GM12878 (cell line): ENCODE data around the gene NEURL3. TPM values are rescaled to one million over a fixed set of nuclear protein-coding genes. Genes with fewer than 3 reads are reported as not detected.

ENCODE experiments used
- ATAC-seq: fragments of 200-7000 bp; cut with Tn5 transposase; 3 replicates; pipeline ENCODE4 v1.9.1; 2020; ENCODE audit warnings: mild to moderate bottlenecking, moderate library complexity
- BruUV-seq: library from RNA; stranded (reverse); fragments of 400-500 nt; replicated peaks from 2 replicates; lab custom pipeline; 2021; lab: Mats Ljungman, UMichigan
- CTCF ChIA-PET: fragments of 300-600 bp; sonication (Branson Sonifier 250); formaldehyde crosslinking; extraction: SDS; loops from one replicate; lab custom pipeline; 2021; ENCODE audit warnings: inconsistent platforms; lab: Yijun Ruan, JAX
- POLR2A ChIA-PET: fragments of 350-600 bp; formaldehyde crosslinking; extraction: SDS; loops from one replicate; lab custom pipeline; 2021; ENCODE audit warnings: inconsistent platforms; lab: Charles Lee
- RAD21 ChIA-PET: fragments of 300-600 bp; sonication (Branson Sonifier 250); formaldehyde crosslinking; loops from one replicate; lab custom pipeline; 2023; ENCODE audit warnings: antibody characterized with exemption; ENCODE audit not compliant: unreplicated experiment; lab: Charles Lee
- SMC1A ChIA-PET: fragments of 300-600 bp; sonication (Branson Sonifier 250); formaldehyde crosslinking; loops from one replicate; lab custom pipeline; 2023; ENCODE audit not compliant: unreplicated experiment, uncharacterized antibody; lab: Charles Lee
- DNase-seq: peaks from one replicate; pipeline ENCODE4 v3.0.0-alpha.2; 2011; ENCODE audit warnings: low read depth, low spot score
- FAIRE-seq: peaks from 3 replicates; lab custom pipeline; 2011; peaks lifted over from hg19 to GRCh38; lab: Jason Lieb, UNC
- H2AFZ ChIP-seq: 2 replicates; pipeline ENCODE4 v1.6.0; 2011; ENCODE audit warnings: low read depth, low read length, control low read depth; ENCODE audit not compliant: control insufficient read depth
- H3K27ac ChIP-seq: 2 replicates; pipeline ENCODE4 v1.5.1; 2011; ENCODE audit warnings: control low read depth; ENCODE audit not compliant: control insufficient read depth, insufficient read depth
- H3K27me3 ChIP-seq, 2 experiments: replicated peaks in 1 of 2; 2 replicates each; pipeline versions ENCODE4 v1.6.0 to v1.6.1; 2011; ENCODE audit warnings: low read length in 1 of 2; ENCODE audit not compliant: control insufficient read depth in 2 of 2, insufficient read depth in 2 of 2
- H3K36me3 ChIP-seq, 2 experiments: 2 replicates each; pipeline ENCODE4 v1.5.1; 2011; ENCODE audit warnings: low read length in 1 of 2; ENCODE audit not compliant: control insufficient read depth in 2 of 2, insufficient read depth in 2 of 2
- H3K4me1 ChIP-seq: 2 replicates; pipeline ENCODE4 v1.6.1; 2011; ENCODE audit warnings: mild to moderate bottlenecking, low read length, moderate library complexity, mixed read lengths; ENCODE audit not compliant: control insufficient read depth, insufficient read depth
- H3K4me2 ChIP-seq: 2 replicates; pipeline ENCODE4 v1.6.0; 2011; ENCODE audit warnings: control low read depth; ENCODE audit not compliant: control insufficient read depth, insufficient read depth
- H3K4me3 ChIP-seq: fragments of 200-600 bp; sonication (generic); 2 replicates; pipeline ENCODE4 v1.5.1; 2016
- H3K79me2 ChIP-seq: 2 replicates; pipeline ENCODE4 v1.6.0; 2011; ENCODE audit warnings: low read length; ENCODE audit not compliant: control insufficient read depth, insufficient read depth
- H3K9ac ChIP-seq: 2 replicates; pipeline ENCODE4 v1.8.0; 2011; ENCODE audit warnings: low read length, control low read depth, mixed read lengths; ENCODE audit not compliant: control insufficient read depth, insufficient read depth
- H3K9me3 ChIP-seq: replicated peaks from 3 replicates; pipeline ENCODE4 v1.5.1; 2011; ENCODE audit warnings: mild to moderate bottlenecking, low read length; ENCODE audit not compliant: control insufficient read depth, insufficient read depth
- H4K20me1 ChIP-seq: 2 replicates; pipeline ENCODE4 v1.6.0; 2011; ENCODE audit not compliant: control insufficient read depth, insufficient read depth
- BHLHE40 ChIP-seq, 2 experiments: fragments of 450-650 bp in 1 of 2; IDR thresholded peaks; 2 replicates each; pipeline ENCODE4 v1.6.1; 2011 to 2017; ENCODE audit warnings: low read depth in 2 of 2, borderline replicate concordance in 1 of 2, improper control_type of control experiment in 1 of 2, low read length in 1 of 2, mild to moderate bottlenecking in 1 of 2
- BRCA1 ChIP-seq: IDR thresholded peaks from 2 replicates; pipeline ENCODE4 v1.6.1; 2011; ENCODE audit warnings: low read depth, low read length, improper control_type of control experiment
- DPF2 ChIP-seq: fragments of 450-650 bp; IDR thresholded peaks from 2 replicates; pipeline ENCODE4 v1.6.1; 2017; ENCODE audit warnings: mild to moderate bottlenecking
- GATAD2B ChIP-seq: fragments of 450-650 bp; conservative IDR thresholded peaks from 2 replicates; pipeline ENCODE4 v1.6.1; 2017; ENCODE audit warnings: low read depth, mild to moderate bottlenecking, moderate library complexity
- IKZF1 ChIP-seq: fragments of 450-650 bp; conservative IDR thresholded peaks from 2 replicates; pipeline ENCODE4 v1.6.1; 2017; ENCODE audit warnings: antibody characterized with exemption, mild to moderate bottlenecking
- LARP7 ChIP-seq: fragments of 450-650 bp; IDR thresholded peaks from 2 replicates; pipeline ENCODE4 v1.6.1; 2017; ENCODE audit warnings: mild to moderate bottlenecking
- NBN ChIP-seq: fragments of 450-650 bp; IDR thresholded peaks from 2 replicates; pipeline ENCODE4 v1.6.1; 2016
- NFYB ChIP-seq: IDR thresholded peaks from 2 replicates; pipeline ENCODE4 v1.6.1; 2011; ENCODE audit warnings: low read depth, mild to moderate bottlenecking, low read length, improper control_type of control experiment, moderate library complexity; ENCODE audit not compliant: insufficient read depth
- NRF1 ChIP-seq: conservative IDR thresholded peaks from 2 replicates; pipeline ENCODE4 v1.6.1; 2011; ENCODE audit warnings: mild to moderate bottlenecking, low read depth, low read length, improper control_type of control experiment
- PAX5 ChIP-seq: IDR thresholded peaks from 2 replicates; pipeline ENCODE4 v1.6.1; 2011; ENCODE audit warnings: low read depth, low read length, borderline replicate concordance
- WGBS: methylation state at CpG from one replicate; pipeline ENCODE4 v1.1.6; 2016; ENCODE audit warnings: low lambda C conversion rate; ENCODE audit not compliant: insufficient replicate concordance, insufficient coverage; ENCODE audit errors: missing lambda C conversion rate; 5-methylcytosine and 5-hydroxymethylcytosine counted together
- in situ Hi-C: fragments of 300-500 bp; cut with MboI; formaldehyde crosslinking; loops from 9 replicates; pipeline ENCODE4 v1.14.3; 2018; ENCODE audit warnings: mixed read lengths
- intact Hi-C: fragments of 100-400 bp; cut with micrococcal nuclease; formaldehyde crosslinking; loops from one replicate; pipeline ENCODE4 v1.14.2; 2022; ENCODE audit not compliant: unreplicated experiment
- polyA plus RNA-seq, 11 experiments: library from polyadenylated mRNA; depleted of rRNA in 4 of 11; unstranded in 6 of 11; stranded (reverse) in 5 of 11; fragments of >200 nt; fragmentation: Nextera tagmentation in 4 of 11; fragmentation: Illumina TruSeq in 1 of 11; extraction: Ambion mirVana in 4 of 11; extraction: Trizol in 1 of 11; gene quantifications; 1 replicate in 1 of 11; 2 replicates in 10 of 11; pipeline versions ENCODE4 v1.2.1 to v1.2.3, GENCODE V29; 2011 to 2016; ENCODE audit warnings: inconsistent platforms in 2 of 11, missing spikeins in 2 of 11, low read depth in 1 of 11
- total RNA-seq, 4 experiments: library from RNA; depleted of rRNA in 3 of 4; stranded (reverse); fragments of >200 nt in 3 of 4; fragmentation: Illumina TruSeq in 1 of 4; extraction: Trizol in 1 of 4; gene quantifications; 2 replicates each; pipeline versions ENCODE4 v1.2.1 to v1.2.3, GENCODE V29; 2013 to 2021
- TF ChIP-seq, protein P1 (sequence below): IDR thresholded peaks from 2 replicates; pipeline ENCODE4 v1.6.1; 2012; ENCODE audit warnings: low read depth, low read length, improper control_type of control experiment
- TF ChIP-seq, protein P2 (sequence below): IDR thresholded peaks from 2 replicates; pipeline ENCODE4 v1.6.1; 2011; ENCODE audit warnings: mild to moderate bottlenecking, low read depth, low read length, moderate library complexity; ENCODE audit not compliant: insufficient replicate concordance
- TF ChIP-seq, protein P3 (sequence below): fragments of 450-650 bp; IDR thresholded peaks from 2 replicates; pipeline ENCODE4 v1.6.1; 2017; ENCODE audit warnings: mild to moderate bottlenecking, moderate library complexity

The NEURL3 gene
- total and polyA plus RNA-seq, 10 of the 15 experiments (the other 5 are each of a cell fraction or from before 2014, with no cell fraction given) = 0.03 to 6.3 (median 0.47) TPM

DNA sequence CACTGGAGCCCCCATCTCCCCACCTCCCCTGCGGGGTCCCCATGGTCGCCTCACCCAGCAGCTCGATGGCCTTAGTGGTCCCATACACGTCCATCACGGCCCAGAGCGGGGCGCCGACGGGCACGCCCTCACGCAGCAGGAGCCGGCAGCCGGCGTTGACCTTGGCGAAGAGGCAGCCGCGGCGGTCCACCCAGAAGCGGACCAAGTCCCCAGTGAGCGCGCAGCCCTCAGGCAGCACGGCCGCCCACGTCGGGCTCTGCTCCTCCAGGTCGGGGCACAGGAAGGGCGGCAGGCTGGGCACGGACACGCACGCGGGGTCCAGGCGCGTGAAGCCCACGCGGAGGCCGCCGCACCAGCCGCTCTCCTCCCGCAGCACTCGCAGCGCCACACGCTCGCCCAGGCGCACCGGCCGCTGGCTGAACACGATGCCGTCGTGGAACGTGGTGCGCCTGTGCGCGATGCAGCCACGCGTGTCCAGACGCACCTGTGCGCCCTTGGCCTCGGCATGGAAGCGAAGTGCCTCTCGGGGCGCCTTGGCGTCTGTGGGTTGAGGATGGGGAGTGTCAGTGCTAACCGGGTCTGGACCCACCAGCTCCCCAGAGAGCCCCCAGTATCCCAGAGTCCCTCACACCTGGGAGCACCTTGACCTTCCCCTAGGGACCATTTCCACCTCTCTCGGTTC, 4.6 kb downstream of the NEURL3 start:
- POLR2A ChIA-PET = no interaction called here
- in situ Hi-C loops = no loop called here

More for the DNA sequence above, 4.6 kb downstream of the NEURL3 start:
- H3K36me3 ChIP-seq = no peaks in the 10 kb centered on the region
- H3K27me3 ChIP-seq = no peaks in the 10 kb centered on the region
- H3K27ac ChIP-seq = no peak overlapping the region
- ChIA-PET RAD21 (no interaction called here), SMC1A (no interaction called here), CTCF (interaction anchor here (1.3 kb wide), 1 partner anchor 9 kb away, joined by 3 read pairs; no protein-coding TSS in a partner anchor)
- intact Hi-C loops = no loop called here
- H3K4me1 ChIP-seq = peaks cover 37% of the 10 kb centered on the region
- no TSS peak for BruUV-seq
- ATAC-seq = no peak
- WGBS = 92% methylated on average over 48 of the region's 64 CpGs
- no peak overlapping the region for H3K4me3 ChIP-seq
- H3K9ac ChIP-seq = no peak overlapping the region
- H4K20me1 ChIP-seq = no peaks in the 10 kb centered on the region
- no peaks in the 10 kb centered on the region for H3K79me2 ChIP-seq
- no peak for FAIRE-seq
- no peak overlapping the region for H3K4me2 ChIP-seq
- TF ChIP-seq, protein P1, sequence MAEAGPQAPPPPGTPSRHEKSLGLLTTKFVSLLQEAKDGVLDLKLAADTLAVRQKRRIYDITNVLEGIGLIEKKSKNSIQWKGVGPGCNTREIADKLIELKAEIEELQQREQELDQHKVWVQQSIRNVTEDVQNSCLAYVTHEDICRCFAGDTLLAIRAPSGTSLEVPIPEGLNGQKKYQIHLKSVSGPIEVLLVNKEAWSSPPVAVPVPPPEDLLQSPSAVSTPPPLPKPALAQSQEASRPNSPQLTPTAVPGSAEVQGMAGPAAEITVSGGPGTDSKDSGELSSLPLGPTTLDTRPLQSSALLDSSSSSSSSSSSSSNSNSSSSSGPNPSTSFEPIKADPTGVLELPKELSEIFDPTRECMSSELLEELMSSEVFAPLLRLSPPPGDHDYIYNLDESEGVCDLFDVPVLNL = no peak
- peak; percentile 59; the same call in 1 of the 2 replicates for TF ChIP-seq LARP7
- no peak for TF ChIP-seq NFYB
- TF ChIP-seq, protein P2, sequence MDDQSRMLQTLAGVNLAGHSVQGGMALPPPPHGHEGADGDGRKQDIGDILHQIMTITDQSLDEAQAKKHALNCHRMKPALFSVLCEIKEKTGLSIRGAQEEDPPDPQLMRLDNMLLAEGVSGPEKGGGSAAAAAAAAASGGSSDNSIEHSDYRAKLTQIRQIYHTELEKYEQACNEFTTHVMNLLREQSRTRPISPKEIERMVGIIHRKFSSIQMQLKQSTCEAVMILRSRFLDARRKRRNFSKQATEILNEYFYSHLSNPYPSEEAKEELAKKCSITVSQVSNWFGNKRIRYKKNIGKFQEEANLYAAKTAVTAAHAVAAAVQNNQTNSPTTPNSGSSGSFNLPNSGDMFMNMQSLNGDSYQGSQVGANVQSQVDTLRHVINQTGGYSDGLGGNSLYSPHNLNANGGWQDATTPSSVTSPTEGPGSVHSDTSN = no peak
- peak in 1 of 2 experiments; percentile 37; a peak in 2 of 4 replicates for TF ChIP-seq BHLHE40 (IDR thresholded peaks at IDR 0.05; ENCODE audit: borderline replicate concordance in 1 of 2, low read depth in 2 of 2, low read length in 1 of 2)
- 0 out of 2 replicates have a peak, but pooled peaks have one; percentile 29 for TF ChIP-seq GATAD2B
- peak; percentile 86 for TF ChIP-seq PAX5
- peak; percentile 36 for TF ChIP-seq IKZF1
- TF ChIP-seq NBN = no peak
- TF ChIP-seq NRF1 = no peak
- TF ChIP-seq BRCA1 = no peak
- TF ChIP-seq, protein P3, sequence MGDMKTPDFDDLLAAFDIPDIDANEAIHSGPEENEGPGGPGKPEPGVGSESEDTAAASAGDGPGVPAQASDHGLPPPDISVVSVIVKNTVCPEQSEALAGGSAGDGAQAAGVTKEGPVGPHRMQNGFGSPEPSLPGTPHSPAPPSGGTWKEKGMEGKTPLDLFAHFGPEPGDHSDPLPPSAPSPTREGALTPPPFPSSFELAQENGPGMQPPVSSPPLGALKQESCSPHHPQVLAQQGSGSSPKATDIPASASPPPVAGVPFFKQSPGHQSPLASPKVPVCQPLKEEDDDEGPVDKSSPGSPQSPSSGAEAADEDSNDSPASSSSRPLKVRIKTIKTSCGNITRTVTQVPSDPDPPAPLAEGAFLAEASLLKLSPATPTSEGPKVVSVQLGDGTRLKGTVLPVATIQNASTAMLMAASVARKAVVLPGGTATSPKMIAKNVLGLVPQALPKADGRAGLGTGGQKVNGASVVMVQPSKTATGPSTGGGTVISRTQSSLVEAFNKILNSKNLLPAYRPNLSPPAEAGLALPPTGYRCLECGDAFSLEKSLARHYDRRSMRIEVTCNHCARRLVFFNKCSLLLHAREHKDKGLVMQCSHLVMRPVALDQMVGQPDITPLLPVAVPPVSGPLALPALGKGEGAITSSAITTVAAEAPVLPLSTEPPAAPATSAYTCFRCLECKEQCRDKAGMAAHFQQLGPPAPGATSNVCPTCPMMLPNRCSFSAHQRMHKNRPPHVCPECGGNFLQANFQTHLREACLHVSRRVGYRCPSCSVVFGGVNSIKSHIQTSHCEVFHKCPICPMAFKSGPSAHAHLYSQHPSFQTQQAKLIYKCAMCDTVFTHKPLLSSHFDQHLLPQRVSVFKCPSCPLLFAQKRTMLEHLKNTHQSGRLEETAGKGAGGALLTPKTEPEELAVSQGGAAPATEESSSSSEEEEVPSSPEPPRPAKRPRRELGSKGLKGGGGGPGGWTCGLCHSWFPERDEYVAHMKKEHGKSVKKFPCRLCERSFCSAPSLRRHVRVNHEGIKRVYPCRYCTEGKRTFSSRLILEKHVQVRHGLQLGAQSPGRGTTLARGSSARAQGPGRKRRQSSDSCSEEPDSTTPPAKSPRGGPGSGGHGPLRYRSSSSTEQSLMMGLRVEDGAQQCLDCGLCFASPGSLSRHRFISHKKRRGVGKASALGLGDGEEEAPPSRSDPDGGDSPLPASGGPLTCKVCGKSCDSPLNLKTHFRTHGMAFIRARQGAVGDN = peak; percentile 55
- no peak for TF ChIP-seq DPF2
- DNase-seq = no peak
- H2AFZ ChIP-seq = no peak overlapping the region
- H3K9me3 ChIP-seq = peaks cover 2% of the 10 kb centered on the region; the same call in 1 of the 3 replicates
